Stimulated activated memory B cell treated with anti-CD40 and anti-IgM and Interleukin-4, amounts not matched to agents 10 μg/mL and 1 μg/mL and 100 μg/mL, for 72 hours (primary cell): ENCODE results near the gene TRMU.

Experiments used
- ATAC-seq: fragments of 150-1000 bp; cut with Tn5 transposase; 2 replicates; pipeline ENCODE4 v1.10.0; 2021
- H3K27ac Mint-ChIP-seq: one replicate; pipeline ENCODE4 v1.8.0; 2022; ENCODE audit warnings: mild to moderate bottlenecking, mixed read lengths
- H3K27me3 Mint-ChIP-seq: one replicate; pipeline ENCODE4 v1.8.0; 2022; ENCODE audit warnings: mixed read lengths
- H3K36me3 Mint-ChIP-seq: one replicate; pipeline ENCODE4 v1.8.0; 2022; ENCODE audit warnings: mixed read lengths
- H3K4me1 Mint-ChIP-seq: one replicate; pipeline ENCODE4 v1.8.0; 2022; ENCODE audit warnings: mixed read lengths
- H3K4me3 Mint-ChIP-seq: one replicate; pipeline ENCODE4 v1.8.0; 2022; ENCODE audit warnings: mild to moderate bottlenecking, moderate library complexity, mixed read lengths
- H3K9me3 Mint-ChIP-seq: one replicate; pipeline ENCODE4 v1.8.0; 2022; ENCODE audit warnings: mixed read lengths

Gene TRMU, protein sequence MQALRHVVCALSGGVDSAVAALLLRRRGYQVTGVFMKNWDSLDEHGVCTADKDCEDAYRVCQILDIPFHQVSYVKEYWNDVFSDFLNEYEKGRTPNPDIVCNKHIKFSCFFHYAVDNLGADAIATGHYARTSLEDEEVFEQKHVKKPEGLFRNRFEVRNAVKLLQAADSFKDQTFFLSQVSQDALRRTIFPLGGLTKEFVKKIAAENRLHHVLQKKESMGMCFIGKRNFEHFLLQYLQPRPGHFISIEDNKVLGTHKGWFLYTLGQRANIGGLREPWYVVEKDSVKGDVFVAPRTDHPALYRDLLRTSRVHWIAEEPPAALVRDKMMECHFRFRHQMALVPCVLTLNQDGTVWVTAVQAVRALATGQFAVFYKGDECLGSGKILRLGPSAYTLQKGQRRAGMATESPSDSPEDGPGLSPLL

GRCh38 chr22:46335201-46336118, at the start of gene TRMU:
Gene TRMU (plus strand): TSS chr22:46335714. CDS start chr22:46335765, 51 bp downstream.
- Mint-ChIP-seq H3K4me1 (peaks cover 44% of the 10 kb centered on the region), H3K9me3 (no peaks in the 10 kb centered on the region), H3K27me3 (no peaks in the 10 kb centered on the region), H3K27ac (peak within 1 kb of the TSS; percentile 99), H3K4me3 (peak within 1 kb of the TSS; percentile 96), H3K36me3 (peaks cover 32% of the 10 kb centered on the region)
- peak; percentile 95 for ATAC-seq

GRCh38 chr22:46286006-46286405, 49.5 kb upstream of the TRMU start:
- no peak for ATAC-seq
- Mint-ChIP-seq H3K27me3 (no peaks in the 10 kb centered on the region), H3K4me3 (no peak overlapping the region), H3K9me3 (no peaks in the 10 kb centered on the region), H3K36me3 (peaks cover 41% of the 10 kb centered on the region), H3K4me1 (peaks cover 62% of the 10 kb centered on the region), H3K27ac (no peak overlapping the region)

- Mint-ChIP-seq H3K9me3 (peaks cover 1% of the 10 kb centered on the region), H3K4me3 (peak overlapping the region; percentile 86), H3K27me3 (no peaks in the 10 kb centered on the region), H3K4me1 (peaks cover 52% of the 10 kb centered on the region), H3K36me3 (peaks cover 40% of the 10 kb centered on the region), H3K27ac (peak overlapping the region; percentile 93)
- no peak for ATAC-seq
Measured at GRCh38 chr22:46286941-46287872, 48.3 kb upstream of the TRMU start.

DNA sequence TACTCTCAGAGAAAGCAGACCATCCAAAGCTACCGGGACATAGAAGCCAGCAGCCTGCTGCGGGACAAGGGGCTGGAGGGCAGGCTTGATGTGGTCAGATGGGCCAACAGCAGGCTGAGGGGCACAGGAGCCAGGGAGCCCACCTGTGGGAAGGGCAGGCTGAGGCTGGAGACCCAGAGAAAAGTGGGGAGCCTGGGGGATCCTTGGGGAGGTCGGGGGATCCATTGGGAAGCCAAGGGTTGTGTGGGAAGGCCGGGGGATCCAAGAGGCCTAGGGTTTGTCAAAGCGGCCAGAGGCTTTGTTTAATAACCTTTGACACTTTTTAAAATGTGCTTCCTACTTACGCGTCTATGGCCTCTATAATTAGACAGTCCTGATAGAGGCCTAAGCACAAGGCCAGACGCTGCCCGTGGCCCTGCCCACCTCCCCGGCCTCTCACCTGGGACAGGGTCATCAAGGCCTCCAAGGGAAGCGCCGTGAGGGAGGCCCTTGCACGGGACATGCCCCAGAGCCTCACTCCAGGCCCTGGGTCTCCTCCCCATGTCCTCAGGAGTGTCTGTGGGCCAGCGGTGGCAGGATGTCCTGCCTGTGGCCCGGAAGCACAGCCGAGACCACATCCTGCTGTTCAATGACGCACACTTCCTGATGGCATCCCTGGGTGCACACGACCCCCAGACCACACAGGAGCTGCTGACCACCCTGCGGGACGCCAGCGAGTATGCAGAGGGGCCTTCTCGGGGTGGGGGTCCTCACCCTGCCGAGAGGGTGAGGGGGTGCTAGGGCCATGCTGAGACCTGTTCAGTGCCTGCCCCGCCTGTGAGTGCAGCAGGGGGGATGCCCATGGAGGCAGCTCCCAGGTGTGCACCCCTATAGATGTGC, 47.4 kb upstream of the TRMU start:
- peak; percentile 87 for ATAC-seq
- H3K27ac Mint-ChIP-seq: peak overlapping the region; percentile 93
- H3K27me3 Mint-ChIP-seq: no peaks in the 10 kb centered on the region
- H3K4me1 Mint-ChIP-seq: peaks cover 61% of the 10 kb centered on the region
- peak overlapping the region; percentile 86 for H3K4me3 Mint-ChIP-seq
- H3K36me3 Mint-ChIP-seq: peaks cover 44% of the 10 kb centered on the region
- H3K9me3 Mint-ChIP-seq: peaks cover 5% of the 10 kb centered on the region

- H3K27me3 Mint-ChIP-seq: no peaks in the 10 kb centered on the region
- H3K36me3 Mint-ChIP-seq: peaks cover 43% of the 10 kb centered on the region
- peak overlapping the region; percentile 93 for H3K27ac Mint-ChIP-seq
- H3K4me1 Mint-ChIP-seq: peaks cover 68% of the 10 kb centered on the region
- peaks cover 5% of the 10 kb centered on the region for H3K9me3 Mint-ChIP-seq
- H3K4me3 Mint-ChIP-seq: peak overlapping the region; percentile 86
- ATAC-seq: no peak
Measured at GRCh38 chr22:46288846-46289243, 46.7 kb upstream of the TRMU start.

DNA sequence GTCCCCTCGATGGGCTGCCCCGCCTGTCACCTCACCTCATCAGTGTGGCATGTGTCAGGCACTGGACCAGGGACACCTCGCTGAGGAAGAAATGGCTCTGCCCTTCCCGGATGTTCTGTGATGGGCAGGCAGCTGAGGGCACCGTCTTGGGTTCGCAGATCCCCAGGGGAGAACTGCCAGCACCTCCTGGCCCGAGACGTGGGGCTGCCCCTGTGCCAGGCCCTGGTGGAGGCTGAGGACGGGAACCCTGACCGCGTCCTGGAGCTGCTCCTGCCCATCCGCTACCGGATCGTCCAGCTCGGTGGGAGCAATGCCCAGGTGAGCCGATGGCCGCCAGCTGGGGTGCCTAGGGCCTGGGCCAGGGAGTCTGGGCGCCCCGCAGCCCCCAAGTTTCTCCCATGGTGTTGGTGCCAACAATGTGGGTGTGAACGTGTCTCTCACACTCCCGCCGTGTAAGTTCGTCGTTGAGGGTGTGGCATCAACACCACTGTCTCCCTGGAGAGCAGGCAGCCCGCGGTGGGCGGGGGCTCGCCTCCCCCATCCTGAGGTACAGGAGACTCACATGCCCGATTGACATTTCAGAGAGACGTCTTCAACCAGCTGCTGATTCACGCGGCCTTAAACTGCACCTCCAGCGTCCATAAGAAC, 46.1 kb upstream of the TRMU start:
- no peak overlapping the region for H3K4me3 Mint-ChIP-seq
- H3K27me3 Mint-ChIP-seq: no peaks in the 10 kb centered on the region
- peaks cover 71% of the 10 kb centered on the region for H3K4me1 Mint-ChIP-seq
- peaks cover 5% of the 10 kb centered on the region for H3K9me3 Mint-ChIP-seq
- H3K36me3 Mint-ChIP-seq: peaks cover 38% of the 10 kb centered on the region
- H3K27ac Mint-ChIP-seq: peak overlapping the region; percentile 93
- no peak for ATAC-seq

- H3K4me1 Mint-ChIP-seq: peaks cover 76% of the 10 kb centered on the region
- no peak for ATAC-seq
- H3K27ac Mint-ChIP-seq: peak overlapping the region; percentile 28
- peaks cover 5% of the 10 kb centered on the region for H3K9me3 Mint-ChIP-seq
- no peak overlapping the region for H3K4me3 Mint-ChIP-seq
- no peaks in the 10 kb centered on the region for H3K27me3 Mint-ChIP-seq
- H3K36me3 Mint-ChIP-seq: peaks cover 37% of the 10 kb centered on the region
Measured at GRCh38 chr22:46290121-46290842, 45.2 kb upstream of the TRMU start.

GRCh38 chr22:46290843-46291785, 44.4 kb upstream of the TRMU start:
- H3K4me3 Mint-ChIP-seq: no peak overlapping the region
- peaks cover 5% of the 10 kb centered on the region for H3K9me3 Mint-ChIP-seq
- H3K27ac Mint-ChIP-seq: peak overlapping the region; percentile 28
- H3K27me3 Mint-ChIP-seq: no peaks in the 10 kb centered on the region
- peaks cover 80% of the 10 kb centered on the region for H3K4me1 Mint-ChIP-seq
- ATAC-seq: no peak
- H3K36me3 Mint-ChIP-seq: peaks cover 33% of the 10 kb centered on the region

GRCh38 chr22:46292173-46292572, 43.3 kb upstream of the TRMU start:
- peak overlapping the region; percentile 69 for H3K27ac Mint-ChIP-seq
- H3K4me1 Mint-ChIP-seq: peaks cover 75% of the 10 kb centered on the region
- no peaks in the 10 kb centered on the region for H3K27me3 Mint-ChIP-seq
- H3K36me3 Mint-ChIP-seq: peaks cover 28% of the 10 kb centered on the region
- no peak overlapping the region for H3K4me3 Mint-ChIP-seq
- peaks cover 5% of the 10 kb centered on the region for H3K9me3 Mint-ChIP-seq
- ATAC-seq: no peak

GRCh38 chr22:46292732-46293131, 42.8 kb upstream of the TRMU start:
- H3K27me3 Mint-ChIP-seq: no peaks in the 10 kb centered on the region
- H3K4me1 Mint-ChIP-seq: peaks cover 75% of the 10 kb centered on the region
- H3K36me3 Mint-ChIP-seq: peaks cover 24% of the 10 kb centered on the region
- peaks cover 5% of the 10 kb centered on the region for H3K9me3 Mint-ChIP-seq
- H3K27ac Mint-ChIP-seq: peak overlapping the region; percentile 69
- no peak for ATAC-seq
- H3K4me3 Mint-ChIP-seq: no peak overlapping the region

DNA sequence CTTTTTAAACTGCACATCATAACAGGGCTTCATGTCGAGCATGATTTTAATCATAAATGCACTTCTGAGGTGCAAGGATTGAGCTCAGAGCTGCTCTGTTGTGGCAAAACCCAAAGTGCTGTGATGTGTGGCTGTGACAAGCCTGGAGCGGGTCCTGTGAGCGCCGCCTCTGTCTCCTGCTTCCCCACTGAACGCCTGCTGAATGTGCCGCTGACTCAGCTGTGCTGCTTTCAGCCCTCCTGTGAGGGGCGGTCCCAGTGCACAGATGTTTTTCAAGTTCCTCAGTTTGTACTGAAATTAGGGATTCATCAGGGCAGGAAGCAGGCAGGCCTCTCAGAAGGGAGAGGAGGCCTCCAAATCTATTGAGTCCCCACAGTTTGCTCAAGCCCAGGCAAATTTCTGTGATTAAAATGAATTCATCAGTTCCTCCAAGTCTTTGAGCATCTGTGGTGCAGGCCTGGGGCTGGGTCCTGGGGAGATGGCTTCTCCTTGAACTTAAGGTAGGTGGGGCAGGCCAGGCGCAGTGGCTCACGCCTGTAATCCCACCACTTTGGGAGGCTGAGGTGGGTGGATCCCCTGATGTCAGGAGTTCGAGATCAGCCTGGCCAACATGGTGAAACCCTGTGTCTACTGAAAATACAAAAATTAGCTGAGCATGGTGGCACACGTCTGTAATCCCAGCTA, 41.8 kb upstream of the TRMU start:
- Mint-ChIP-seq H3K27ac (peak overlapping the region; percentile 69), H3K4me1 (peaks cover 66% of the 10 kb centered on the region), H3K36me3 (peaks cover 24% of the 10 kb centered on the region), H3K27me3 (peaks cover 5% of the 10 kb centered on the region), H3K4me3 (no peak overlapping the region), H3K9me3 (peaks cover 5% of the 10 kb centered on the region)
- no peak for ATAC-seq

GRCh38 chr22:46294784-46295183, 40.7 kb upstream of the TRMU start:
- H3K4me1 Mint-ChIP-seq: peaks cover 55% of the 10 kb centered on the region
- H3K9me3 Mint-ChIP-seq: peaks cover 5% of the 10 kb centered on the region
- H3K27ac Mint-ChIP-seq: peak overlapping the region; percentile 94
- peaks cover 24% of the 10 kb centered on the region for H3K36me3 Mint-ChIP-seq
- no peak for ATAC-seq
- H3K27me3 Mint-ChIP-seq: peaks cover 15% of the 10 kb centered on the region
- peak overlapping the region; percentile 15 for H3K4me3 Mint-ChIP-seq
